Measurements from ENCODE around the gene NCBP1.
A peak's percentile ranks its signal among the peaks of the same experiment; 100 is the strongest.
"Not testable (repeated sequence)": the region's sequence is repeated elsewhere in the genome, so short reads cannot be mapped to it uniquely, and the experiment has no call there.

NCBP1 gene

DNA sequence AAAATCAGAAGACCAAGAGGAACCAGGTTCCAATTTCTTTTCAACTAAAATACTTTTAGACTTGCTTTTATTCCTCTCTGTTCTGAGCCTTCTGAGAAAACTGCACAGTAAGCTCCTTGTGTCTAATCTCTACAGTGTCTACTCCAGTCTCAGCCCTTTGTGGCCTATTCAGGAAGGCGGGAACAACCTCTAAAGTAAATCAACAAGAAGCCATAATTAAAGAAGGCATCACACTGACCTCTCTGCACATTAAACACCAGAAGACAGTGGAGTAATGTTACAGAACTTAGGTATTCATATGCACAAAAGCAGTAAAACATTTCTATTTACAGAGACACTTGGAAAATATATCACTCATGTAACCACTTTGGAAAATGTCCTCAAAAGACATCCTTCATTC, 48.6 kb downstream of the NCBP1 start:
- DNase-seq: no peak

DNA sequence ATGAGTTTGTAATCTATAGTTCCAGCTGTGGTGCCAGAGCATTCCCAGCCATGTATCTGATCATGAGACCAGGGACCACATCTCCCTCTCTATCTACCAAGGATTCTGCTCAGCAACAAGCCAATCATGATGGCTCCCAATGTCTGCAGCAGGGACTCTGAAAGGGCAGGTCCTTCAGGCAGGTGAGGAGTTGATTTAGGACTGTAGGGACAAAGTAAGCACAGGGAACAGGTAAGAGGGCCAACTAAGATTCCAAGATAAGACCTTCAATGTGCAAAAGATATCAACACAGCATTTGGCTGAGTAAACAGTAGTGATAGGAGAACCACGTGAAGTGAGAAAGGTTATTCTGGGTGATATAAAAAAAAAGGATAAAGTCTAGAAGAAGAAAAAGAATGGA, 55.0 kb downstream of the NCBP1 start:
- DNase-seq: no peak

DNA sequence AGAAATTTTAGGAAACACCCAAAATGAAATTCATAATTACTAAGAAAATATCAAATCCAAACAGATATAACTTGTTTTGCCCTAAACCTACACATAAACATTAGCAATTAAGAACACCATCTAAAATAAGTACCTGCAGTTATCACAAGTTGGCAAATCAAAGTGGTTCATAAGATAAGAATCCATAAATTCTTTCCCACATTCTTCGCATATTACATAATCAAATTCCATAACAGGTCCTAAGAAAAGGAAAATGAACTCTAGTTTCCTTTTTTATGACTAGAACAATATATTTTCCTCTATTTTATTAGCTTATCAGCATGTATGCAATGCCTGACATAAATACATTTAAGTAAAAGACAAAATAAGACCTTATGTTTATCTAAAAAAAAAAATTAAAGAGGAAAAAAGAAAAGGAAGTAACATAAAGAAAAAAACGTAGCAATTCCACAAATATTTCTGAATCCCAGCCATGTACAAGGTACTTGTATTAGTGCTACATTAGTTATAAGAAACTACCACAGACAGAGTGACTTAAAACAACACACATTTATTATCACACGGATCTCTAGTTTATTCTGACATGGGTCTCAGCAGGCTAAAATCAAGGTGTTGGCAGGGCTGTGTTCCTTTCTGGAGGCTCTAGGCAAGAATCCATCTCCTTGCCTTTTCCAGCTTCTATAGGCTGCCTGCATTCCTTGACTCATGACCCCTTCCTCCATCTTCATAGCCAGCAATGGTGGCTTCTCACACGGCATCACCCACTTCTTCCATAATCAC, 56.0 kb downstream of the NCBP1 start:
- no peak for DNase-seq

DNA sequence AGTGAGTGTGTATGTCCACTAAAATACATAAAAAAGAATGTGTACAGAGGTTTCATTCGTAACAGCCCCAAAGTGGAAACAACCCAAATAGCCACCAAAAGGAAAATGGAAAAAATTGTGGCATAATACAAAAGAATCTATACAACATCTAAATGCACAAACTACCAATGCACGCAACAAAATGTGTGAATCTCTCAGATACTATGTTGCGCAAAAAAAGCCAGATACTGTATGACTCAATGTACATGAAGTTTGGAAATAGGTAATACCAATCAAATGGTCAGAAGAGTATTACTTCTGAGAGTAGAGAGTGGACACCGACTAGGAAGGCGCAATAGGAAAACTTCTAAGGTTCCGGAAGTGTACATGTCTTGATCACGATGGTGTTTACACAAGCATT, 61.1 kb downstream of the NCBP1 start:
- DNase-seq: no peak

DNA sequence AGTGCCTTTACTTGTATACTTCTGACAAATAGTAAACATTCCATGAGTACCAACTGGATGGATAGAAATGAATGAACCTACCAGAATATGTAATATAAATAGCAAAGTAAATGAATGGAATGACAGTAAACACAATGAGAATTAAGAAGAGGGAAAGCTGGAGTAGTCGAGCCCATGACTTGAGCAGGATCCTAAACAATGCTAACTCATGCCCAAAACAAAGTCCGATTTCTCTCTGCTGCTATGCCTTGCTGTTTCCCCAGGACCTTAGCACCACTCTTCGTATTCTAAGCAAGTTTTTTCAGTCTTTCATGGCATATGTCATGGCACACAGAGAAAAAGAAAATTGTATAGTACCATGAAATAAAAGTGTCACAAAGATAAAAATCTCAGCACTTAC, 61.8 kb downstream of the NCBP1 start:
- no peak for DNase-seq

DNA sequence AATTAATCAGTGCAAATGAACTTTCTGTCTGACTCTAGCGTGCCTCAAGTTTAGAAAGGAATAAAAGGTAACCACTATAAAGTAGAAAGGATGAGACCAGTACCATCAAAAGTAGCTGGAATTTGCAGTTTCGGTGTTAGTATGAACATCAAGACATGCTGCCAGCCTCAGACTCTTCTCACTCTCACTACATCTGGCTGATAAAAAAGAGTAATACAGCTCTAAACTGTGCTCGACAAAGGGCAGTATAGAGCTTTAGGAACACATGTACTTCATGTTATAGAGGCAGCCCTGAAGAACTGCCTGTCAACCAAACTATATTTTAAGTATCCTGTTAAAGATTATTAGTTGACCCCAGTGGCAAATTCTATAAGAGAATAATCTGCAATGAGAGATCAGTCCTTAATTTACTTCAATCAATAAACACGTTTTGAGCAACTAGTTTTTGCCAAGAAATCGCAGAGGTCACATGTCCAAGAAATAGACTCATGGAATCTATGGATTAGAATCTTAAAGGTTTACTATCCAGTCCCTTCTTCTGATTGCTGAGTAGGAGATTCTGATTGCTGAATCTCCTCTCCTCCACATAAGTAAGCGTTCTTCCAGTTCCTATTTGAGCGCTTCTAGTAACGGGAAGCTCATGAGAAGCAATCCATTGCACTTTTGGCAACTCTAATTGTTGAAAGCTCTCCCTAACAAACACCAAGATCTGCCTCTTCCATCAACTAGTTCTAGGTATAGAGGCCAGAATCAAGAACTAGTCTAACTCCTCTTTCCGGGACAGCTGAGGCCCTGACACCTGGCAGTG, 62.6 kb downstream of the NCBP1 start:
- DNase-seq: peak; percentile 46

DNA sequence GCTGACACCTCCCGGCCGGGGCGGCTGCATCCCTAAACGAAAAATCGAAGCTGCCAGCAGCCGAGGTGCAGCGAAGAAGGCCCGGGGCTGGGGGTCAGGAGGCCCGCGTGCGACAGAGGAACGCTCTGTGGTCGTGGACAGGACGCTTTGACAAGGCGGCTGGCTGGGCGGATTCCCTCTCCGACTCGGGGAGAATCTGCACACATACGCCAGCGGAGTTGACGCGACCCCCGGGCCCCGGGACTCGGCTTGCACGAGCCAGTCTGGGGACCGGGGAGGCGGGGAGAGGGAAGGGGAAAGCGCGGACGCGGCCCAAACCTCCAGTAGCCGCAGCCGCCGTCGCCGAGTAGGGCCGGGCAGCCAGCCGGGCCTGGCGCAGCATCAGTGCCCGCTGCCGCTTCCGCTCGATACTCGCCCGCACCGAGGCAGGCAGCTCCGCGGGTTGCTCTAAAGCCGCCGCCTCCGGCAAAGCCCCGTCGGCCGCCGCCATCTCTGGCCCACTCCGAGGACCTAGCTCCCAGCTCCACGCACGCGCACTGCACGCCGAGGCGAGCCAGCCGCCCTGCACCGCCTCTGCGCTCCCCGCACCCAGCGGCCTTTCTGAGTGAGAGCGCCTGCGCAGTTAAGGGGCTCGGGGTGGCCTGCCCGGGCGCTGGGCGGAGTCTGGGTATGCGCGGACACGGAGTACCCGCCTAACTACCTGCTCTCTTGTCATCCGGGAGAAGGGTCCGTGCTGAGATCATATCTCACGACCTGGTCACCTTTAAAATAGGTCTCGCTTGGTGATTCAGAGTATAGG, 63.4 kb downstream of the NCBP1 start, which contains the start of gene XPA:
Gene XPA, minus strand, starts transcription at position 538 of the 799 bp plus-strand sequence. Its CDS starts 48 bp downstream, at position 490.
- DNase-seq: peak; percentile 98

DNA sequence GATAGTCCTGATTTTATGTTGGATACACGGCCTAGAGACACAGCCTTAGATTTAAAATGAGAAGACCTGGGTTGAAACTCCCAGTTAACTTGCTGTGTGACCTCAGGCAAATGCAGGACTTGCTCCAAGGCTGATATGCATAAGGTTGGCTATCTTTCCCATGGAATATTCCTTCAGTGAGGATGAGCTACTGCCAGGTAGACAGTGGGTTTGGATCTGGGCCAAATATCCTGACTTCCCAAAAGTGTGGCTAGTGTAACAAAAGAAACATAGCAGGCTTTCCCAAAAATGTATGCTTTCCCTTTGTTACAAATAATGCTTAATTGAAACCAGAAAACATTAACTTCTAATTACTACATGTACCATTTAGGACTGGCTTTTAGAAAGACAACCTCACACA, 64.2 kb downstream of the NCBP1 start:
- DNase-seq: no peak

DNA sequence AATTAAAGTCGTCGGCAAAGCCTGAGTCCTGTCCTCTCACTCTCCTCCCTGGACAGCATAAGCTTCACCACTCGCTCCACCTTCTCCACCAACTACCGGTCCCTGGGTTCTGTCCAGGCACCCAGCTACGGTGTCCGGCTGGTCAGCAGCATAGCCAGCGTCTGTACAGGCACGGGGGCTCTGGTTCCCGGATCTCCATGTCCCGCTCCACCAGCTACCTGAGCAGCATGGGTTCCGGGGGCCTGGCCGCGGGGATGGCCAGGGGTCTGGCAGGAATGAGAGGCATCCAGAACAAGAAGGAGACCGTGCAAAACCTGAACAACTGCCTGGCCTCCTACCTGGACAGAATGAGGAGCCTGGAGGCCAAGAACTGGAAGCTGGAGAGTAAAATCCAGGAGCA, 65.2 kb downstream of the NCBP1 start:
- DNase-seq: no peak

DNA sequence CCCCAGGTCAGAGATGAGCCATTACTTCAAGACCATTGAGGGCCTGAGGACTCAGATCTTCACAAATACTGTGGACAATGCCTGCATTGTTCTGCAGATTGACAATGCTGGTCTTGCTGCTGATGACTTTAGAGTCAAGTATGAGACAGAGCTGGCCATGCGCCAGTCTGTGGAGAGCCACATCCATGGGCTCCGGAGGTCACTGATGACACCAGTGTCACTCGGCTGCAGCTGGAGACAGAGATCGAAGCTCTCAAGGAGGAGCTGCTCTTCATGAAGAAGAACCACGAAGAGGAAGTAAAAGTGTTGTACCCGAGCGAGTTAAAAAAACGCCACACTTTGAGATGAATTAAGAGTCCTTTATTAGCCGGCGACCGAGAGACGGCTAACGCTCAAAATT, 65.7 kb downstream of the NCBP1 start:
- not testable (repeated sequence) for DNase-seq

DNA sequence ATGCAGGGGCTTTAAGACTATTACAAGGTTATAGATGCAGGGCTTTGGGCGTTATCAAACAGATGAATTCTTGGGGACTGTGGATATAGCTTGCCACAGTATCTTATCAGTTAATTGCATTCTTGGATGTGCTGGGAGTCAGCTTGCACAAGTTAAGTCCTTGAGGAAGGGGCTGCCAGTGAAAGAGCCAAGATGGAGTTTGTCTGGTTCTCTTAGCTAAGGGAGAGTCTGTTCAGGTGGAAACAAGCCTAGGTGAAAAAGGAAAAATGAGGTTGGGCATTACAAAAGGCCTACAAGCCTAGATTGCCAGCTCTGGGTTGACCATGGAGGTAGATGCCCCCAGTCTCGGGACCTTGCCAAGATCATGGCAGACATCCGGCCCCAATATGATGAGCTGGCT, 66.2 kb downstream of the NCBP1 start:
- DNase-seq: not testable (repeated sequence)

DNA sequence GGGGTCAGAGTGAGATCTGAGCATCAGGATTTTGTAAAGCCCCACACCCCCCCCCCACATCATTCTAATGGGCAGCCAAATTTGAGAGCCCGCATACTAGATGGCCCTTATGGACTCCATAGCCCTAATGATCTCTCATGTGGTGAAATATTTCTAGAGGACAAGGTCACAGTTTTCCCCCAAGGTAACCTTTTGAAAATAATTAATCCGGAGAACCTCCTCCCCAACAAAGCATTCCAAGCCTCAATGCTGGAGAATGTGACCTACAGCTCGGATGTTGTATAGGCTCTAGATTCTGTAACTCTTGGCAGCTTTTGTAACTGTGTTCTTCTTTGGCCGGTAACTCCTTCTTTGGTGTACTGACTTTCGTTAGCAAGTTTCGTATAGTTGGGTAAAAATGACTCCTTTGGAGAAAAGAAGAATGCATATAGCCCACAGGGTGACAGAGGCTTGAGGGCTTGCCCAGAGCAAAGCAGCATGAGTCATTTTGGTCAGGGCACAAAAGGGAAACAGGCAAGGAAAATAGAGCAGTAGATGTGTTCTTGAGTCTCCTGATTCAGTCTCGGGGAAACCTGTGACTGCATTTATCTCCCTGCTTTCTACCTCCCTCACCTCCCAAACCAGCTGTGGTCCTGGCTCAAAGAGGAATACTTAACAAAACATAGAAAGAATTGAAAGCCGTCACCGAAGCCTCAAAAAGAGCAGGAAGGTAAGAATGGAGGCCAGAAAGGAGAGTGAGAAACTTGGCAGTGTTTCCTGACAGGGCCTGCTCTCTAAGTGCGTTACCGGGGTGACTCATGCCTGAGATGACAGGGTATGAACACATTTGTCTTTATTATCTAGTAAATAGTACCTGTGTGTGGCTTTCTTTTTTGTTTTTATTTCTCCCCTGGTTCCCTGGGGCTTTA, 70.1 kb downstream of the NCBP1 start:
- peak; percentile 78 for DNase-seq

DNA sequence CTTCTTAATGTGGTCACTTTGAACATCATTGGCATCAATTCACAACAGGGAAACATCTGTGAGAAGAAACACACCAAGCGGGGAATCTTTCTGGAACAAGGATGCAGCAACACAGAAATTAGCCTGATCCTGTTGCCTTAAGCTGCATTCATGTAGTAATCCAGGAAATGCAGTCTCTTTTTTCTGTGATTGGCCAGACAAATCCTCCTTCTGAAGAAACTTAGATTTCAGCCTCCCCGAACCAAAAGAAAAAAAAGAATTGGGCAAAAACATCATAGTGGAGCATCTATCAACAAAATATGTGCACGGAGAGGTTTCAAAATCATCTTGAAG, 70.7 kb downstream of the NCBP1 start:
- DNase-seq: no peak

DNA sequence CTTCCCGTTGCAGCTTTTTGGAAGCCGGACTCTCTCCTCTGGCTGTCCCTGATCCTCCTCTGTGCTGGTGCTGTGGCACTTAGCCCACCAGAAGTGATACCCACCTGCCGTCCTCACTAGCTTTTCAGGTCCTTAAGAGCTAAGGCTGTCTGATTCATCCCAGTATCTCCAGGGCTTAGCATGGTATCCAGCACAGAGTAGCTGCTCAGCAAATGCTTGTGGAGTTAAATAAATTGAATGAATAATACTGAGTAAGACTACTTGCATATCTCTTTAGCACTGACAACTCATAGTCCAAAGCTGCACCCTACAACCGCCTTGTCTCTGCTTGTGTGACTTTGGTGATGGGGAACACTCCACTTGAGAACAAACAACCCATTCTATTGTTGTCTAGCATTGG, 71.2 kb downstream of the NCBP1 start:
- DNase-seq: no peak

DNA sequence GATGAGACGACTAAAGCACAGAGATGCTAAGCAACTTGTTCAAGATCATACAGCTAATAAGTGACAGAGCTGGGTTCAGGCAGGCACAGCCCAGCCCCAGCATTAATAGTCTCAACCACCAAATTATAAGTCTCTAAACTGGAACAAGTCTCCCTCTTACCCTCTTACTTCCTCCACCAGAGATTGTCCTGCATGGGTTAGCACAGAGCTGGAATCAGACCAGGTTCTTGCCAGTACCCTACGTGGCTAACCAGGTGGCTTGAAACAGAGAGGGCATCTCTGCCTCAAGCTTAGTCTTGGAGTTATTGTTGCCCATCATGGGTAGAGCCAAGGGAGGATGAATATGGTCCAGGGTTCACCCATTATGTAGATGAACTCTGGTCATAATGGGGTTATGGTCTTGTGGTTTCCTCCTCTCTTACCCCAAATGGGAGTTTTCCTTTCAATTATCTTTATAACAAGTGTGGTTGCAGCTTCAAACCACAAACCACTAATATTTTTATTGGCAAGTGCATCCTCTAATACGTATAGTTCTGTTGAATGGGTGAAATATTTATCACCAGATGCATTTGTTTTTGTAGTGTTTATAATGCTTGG, 71.8 kb downstream of the NCBP1 start:
- DNase-seq: no peak

DNA sequence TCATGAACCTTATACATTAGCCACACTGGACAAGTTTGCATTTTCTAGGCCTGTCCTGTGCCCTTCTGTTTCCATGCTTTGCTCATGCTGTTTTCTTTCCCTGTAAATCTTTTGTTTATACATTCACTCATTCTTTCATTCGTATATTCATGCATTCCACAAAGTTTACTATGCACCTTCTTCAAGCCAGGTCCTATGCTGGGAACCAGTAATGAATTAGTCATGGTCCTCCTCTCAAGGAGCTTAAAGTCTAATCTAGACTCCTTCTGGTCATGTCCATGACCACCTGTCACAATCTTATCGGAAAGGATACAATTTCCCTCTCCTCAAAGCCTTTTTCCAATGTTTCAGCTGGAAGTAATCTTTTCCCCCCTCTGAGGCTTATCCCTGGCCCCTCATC, 72.6 kb downstream of the NCBP1 start:
- no peak for DNase-seq

DNA sequence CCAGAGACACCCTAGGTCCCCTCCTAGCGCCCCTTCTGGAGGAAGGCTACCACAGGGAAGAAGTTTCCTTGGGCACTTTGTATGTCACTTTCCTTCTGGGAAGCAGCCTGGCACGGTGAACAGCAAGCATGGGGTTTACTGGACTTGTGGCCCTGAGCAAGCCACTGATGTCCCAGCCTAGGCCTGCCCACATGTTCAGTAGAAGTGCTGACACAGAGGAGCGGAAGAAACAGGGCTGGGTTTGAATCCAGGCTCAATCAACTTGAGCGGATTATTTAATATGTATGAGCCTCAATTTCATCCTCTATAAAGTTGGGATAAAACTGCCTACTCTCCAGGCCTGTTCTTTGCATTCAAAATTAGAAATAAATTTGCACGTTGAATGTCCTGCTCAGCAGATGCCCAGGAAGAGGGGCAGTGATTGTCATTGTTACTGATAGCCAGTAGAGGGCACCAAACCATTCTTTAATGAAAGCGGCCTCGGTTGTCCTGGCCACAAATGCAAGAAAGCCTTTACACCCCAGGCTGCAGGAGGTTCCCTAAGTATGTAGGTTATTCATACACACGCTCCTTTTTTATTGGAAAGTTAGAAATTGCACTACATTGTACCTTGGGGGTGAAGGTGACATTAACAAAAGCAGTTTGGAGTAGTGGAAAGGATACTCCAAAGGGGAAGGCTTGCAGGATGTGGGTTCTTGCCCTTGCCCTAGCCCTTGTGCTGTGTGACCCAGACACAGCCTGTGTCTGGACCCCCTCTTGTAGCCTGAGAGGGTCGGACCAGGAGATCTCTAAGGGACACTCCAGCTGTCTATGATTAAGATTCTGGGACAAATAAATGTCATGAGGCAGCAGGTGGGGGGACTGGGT, 77.0 kb downstream of the NCBP1 start:
- peak; percentile 77 for DNase-seq

DNA sequence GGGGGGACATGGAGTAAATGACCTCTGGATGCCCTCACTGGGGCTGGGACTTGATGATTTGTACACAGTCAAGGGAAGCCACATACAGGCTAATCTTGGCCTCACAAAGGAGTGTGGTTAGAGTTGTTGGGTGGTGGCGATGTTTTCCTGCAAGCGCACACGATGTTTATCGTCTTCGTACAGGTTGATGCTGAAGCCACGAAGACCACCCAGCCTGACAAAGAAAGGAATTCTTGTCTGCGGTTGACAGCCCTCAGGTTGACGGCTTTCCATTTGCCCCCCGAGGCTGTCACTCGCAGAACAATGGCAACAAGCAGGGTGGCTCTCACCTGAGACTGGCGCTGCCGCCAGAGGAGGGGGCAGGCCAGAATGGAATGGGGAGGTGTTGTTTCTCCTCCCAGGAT, 77.6 kb downstream of the NCBP1 start:
- DNase-seq: no peak

DNA sequence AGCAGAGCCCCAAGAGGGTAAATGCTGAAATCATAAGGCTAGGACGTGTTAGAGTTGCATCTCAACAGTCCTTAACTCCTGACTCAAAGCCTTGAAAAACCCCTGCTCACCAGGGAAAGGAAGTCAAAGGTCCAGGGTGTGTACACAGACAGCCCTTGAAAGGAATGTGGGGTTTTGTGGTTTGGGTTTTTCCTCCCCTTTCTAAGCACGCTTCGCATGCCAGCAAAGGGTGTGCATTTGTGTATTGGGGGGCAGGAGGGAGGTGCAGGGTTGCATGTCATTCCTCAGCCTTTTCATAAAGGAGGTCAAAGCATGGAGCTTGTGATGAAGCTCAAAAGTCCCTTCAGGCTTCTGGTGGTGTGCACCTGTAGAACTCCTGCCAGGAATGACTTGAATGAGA, 80.8 kb downstream of the NCBP1 start:
- no peak for DNase-seq

DNA sequence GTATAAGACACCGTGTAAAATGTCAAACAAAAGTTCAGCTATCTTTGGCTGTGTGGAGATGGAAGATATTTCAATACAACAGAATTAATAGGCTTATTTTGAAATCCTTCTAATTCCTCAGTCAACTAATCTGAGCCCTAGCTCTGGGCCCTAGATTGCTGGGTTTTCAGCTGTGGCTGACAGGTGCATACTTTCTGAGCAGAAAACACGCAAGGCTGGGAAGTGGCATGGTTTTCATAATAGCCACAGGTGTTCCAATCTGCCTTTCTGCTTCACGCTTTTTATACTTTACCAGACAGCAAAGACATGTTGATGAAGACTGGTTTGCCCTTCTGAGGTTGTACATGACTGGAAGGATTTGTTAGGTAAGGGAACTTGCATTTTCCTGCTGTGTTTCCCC, 84.2 kb downstream of the NCBP1 start:
- no peak for DNase-seq

DNA sequence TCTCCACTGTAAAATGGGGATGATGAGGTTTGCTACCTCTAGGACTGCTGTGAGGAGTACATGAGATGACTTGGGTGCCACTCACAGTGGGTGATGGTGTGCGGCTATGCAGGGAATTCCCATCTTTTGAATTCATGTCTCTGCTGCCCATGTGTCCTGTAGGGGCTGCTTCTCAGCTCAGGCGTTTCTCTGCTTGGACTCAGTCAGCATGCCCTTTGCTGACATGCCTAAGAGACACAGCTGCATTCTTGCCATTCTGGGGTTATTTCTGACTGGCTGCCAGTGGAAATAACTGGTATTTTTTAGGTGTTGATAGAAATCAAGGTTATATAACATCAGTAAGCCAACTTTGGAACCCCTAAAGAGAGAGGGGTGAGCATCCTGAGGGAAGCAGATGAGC, 87.8 kb downstream of the NCBP1 start:
- DNase-seq: no peak

Measured in activated CD4-positive, alpha-beta T cell treated with anti-CD3 and anti-CD28 coated beads, Interleukin-2, Interleukin-6, amounts not matched to agents 100 ng/mL and 50 ng/mL, durations not matched to agents 16 hours and 8 hours (primary cell).